T-helper 2 cell treated with Interferon-gamma antibody and Interleukin-4, amounts not matched to agents 100 ng/mL and 5 ng/mL, for 36 hours (primary cell): Measurements from ENCODE around the gene ACOT13. TPM values are rescaled to one million over a fixed set of nuclear protein-coding genes. Genes with fewer than 3 reads are reported as not detected.
"Not testable (repeated sequence)": the region's sequence is repeated elsewhere in the genome, so short reads cannot be mapped to it uniquely, and the experiment has no call there.

Source experiments
- intact Hi-C: fragments of 100-400 bp; cut with micrococcal nuclease; formaldehyde crosslinking; loops from one replicate; pipeline ENCODE4 v1.15.1; 2023
- total RNA-seq: library from RNA; stranded (reverse); gene quantifications from 2 replicates; pipeline ENCODE4 v1.2.3, GENCODE V29; 2022

ACOT13 gene
- total RNA-seq, 1 donor from 2014 or later, result 24.4 TPM

DNA sequence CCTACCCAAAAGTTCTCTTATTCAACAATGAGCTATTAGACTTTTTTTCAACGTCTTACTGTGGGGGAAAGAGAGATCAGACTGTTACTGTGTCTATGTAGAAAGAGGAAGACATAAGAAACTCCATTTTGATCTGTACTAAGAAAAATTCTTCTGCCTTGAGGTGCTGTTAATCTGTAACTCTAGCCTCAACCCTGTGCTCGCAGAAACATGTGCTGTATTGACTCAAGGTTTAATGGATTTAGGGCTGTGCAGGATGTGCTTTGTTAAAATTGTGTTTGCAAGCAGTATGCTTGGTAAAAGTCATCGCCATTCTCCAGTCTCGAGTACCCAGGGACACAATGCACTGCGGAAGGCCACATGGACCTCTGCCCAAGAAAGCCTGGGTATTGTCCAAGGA lies 5.1 kb upstream of the ACOT13 start:
- intact Hi-C loops, result not testable (repeated sequence)

DNA sequence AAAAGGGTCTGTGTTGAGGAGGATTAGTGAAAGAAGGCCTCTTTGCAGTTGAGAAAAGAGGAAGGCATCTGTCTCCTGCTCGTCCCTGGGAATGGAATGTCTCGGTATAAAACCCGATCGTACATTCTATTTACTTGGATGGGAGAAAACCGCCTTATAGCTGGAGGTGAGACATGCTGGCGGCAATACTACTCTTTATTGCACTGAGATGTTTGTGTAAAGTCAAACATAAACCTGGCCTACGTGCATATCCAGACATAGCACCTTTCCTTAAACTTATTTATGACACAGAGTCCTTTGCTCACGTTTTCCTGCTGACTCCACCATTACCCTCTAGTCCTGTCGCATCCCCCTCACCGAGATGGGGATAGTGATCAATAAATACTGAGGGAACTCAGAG lies 4.6 kb upstream of the ACOT13 start:
- intact Hi-C loops, result no loop called here

DNA sequence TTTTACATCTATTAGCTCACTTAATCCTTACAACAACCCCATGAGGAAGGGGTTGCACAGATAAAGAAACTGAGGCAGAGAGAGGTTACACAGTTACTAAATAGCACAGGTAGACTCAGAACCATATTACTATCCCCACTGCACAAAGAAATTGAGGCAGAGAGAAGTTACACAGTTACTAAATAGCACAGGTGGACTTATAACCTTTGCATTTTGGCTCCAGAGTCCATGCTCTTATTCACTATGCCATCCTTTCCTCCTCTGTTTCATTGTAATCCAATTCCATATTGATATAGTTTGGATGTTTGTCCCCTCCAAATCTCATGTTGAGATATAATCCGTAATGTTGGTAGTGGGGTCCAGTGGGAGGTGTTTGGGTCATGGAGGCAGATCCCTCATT lies 3.7 kb upstream of the ACOT13 start:
- intact Hi-C loops, result no loop called here

DNA sequence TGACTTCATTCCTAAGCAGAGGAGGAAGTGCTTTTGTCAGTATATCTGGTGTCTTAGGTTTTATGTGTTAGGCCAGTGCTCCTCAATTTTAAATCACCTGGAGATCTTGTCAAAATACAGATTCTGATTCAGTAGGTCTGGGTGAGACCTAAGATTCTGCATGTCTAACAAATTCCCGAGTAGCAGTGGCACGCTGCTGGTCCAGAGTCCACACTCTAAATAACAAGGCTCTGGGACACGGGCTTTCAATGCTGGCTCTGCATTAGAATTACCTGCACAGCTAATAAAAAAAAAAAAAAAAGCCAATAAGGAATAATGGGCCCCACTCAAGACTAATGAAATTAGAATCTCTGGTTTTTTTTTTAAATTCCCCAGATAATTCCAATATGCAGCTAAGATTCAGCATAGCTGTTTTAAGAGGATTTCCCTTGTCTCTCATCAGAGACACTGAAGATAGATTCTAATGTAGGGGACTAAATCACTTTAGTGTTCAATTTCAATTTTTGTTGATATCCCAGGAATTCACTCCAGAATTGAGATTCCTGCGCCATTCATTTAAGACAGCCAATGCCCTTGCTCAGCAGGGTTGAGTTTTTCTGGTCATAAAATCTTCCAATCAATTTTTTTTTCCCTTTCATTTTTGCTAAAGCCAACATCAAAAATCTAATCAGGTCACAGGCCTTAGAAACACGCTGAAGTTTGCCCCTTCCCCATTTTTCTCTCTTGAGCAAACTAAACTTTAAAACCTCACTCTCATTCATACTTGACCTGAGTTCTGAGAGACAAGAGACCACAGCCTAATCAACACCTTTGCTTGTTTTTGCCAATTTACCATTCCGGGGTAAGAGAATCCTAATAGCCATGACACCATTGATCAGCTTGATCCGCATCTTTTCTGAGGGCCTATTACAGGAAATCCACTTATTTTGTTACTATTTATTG lies 2.6 kb upstream of the ACOT13 start:
- intact Hi-C loops, result no loop called here

DNA sequence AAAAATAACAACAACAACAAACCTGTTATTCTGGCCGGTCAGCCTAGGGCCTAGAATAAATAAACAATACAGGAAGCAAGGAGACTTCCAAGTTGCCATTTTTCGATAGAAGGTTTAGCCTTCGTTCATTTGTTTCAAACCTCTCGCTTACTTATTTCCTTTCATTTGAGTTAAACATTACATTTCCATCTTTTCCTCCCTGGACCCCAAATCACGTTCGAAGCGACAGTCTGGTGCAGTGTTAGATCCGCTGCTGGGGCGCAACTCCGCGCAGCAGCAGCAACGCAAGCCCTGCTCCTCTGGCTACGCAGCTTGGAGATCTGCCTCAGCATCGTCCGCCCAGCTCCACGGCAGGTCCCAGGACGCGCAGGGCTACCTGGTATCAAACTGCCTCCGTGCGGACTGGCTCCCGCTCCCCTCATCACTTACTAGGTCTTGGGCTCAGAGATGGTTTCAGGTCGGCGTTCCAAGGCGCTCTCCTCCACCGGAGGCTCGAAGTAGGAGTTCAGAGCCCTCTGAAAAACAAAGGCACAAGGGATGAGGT lies 708 bp upstream of the ACOT13 start:
- intact Hi-C loops, result loop anchor here (1.0 kb wide), 2 partner anchors 20 to 55 kb away; partner anchors contain the start of gene KIAA0319

DNA sequence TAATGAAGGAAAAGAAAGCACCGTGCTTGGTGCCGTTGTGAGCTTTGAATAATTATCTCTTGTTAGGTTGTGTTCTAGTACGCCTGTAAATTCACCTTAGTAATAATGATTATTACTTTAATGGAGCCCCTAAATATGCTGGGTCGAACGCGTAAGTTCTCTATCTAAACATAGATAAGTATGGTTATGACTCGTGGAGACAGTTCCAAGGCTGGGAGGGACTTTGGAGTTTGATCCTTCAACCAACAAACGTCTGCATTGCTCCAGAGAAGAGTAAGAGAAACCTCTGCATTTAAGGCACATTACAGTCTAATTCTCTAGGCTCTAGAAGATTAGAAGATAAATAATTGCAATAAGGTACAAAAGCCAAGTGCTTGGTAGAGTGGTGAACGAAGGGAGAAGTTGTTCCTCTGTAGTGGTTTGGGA lies 514 bp downstream of the ACOT13 start:
- intact Hi-C loops, result loop anchor here (1.0 kb wide), 1 partner anchor 107 kb away; the partner anchor contains the start of gene GMNN

DNA sequence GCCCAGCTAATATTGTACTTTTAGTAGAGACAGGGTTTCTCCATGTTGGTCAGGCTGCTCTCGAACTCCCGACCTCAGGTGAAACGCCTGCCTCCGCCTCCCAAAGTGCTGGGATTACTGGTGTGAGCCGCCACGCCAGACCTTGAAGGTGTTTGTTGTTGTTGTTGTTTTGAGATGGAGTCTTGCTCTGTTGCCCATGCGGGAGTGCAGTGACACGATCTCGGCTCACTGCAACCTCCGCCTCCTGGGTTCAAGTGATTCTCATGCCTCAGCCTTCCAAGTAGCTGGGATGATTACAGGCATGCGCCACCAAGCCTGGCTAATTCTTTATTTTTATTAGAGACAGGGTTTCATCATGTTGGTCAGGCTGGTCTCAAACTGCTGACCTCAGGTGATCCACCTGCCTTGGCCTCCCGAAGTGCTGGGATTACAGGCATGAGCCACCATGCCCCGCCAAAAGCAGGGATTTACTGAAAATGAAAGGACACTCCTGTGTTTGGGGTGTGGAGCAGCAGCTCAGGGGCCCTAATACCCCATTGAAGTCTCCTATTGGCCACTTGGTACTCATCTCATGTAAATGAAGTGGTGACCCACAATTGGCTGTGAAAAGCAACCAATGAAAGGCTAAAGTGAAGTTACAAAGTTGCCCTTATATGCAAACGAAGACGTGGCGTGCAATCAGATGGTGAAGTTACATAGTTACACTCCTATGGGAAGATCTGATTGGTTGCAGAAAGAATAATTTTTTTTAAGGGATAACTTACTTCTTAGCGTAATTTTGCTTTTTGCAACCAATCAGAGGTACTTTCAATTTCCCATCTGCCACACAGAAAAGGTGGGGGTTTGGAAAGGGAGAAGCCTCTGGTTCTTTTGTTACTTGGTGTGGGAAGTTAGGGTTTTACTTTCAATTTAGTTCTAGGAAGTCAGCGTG lies 1.5 kb downstream of the ACOT13 start:
- intact Hi-C loops, result not testable (repeated sequence)

DNA sequence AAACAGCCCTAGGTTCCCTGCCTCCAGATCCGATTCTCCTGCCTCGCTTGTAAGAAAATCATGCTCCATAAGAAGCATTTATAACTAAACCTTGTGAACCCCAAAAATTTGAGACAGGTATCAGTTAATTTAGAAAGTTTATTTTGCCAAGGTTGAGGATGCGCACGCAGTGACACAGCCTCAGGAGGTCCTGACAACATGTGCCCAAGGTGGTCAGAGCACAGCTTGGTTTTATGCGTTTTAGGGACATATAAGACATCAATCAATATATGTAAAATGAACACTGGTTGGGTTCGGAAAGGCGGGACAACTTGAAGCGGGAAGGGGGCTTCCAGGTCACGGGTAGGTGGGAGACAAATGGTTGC lies 2.1 kb downstream of the ACOT13 start:
- intact Hi-C loops, result no loop called here

DNA sequence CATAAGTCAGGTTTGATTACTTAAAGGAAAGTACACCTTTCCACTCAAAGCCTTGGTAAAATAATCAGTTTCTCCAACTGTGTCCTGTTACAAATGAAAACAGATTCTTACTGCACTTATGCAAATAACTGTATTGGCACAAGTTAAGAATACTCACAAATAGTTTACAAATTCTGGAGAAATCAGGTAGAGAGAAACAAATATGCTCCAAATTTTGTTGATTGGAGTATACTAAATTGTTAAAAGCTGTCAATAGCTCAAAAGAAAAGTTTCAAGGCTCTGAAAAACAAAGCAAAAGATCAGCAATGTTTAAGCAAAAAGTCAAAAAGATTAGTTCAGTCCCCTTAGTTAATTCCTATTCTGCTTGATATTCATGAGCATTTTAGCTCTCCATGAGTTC lies 3.6 kb downstream of the ACOT13 start:
- intact Hi-C loops, result not testable (repeated sequence)

DNA sequence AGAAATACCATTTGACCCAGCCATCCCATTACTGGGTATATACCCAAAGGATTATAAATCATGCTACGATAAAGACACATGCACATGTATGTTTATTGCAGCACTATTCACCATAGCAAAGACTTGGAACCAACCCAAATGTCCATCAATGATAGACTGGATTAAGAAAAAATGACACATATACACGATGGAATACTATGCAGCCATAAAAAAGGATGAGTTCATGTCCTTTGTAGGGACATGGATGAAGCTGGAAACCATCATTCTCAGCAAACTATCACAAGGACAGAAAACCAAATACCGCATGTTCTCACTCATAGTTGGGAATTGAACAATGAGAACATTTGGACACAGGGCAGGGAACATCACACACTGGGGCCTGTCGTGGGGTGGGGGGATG lies 4.2 kb downstream of the ACOT13 start:
- intact Hi-C loops, result not testable (repeated sequence)

DNA sequence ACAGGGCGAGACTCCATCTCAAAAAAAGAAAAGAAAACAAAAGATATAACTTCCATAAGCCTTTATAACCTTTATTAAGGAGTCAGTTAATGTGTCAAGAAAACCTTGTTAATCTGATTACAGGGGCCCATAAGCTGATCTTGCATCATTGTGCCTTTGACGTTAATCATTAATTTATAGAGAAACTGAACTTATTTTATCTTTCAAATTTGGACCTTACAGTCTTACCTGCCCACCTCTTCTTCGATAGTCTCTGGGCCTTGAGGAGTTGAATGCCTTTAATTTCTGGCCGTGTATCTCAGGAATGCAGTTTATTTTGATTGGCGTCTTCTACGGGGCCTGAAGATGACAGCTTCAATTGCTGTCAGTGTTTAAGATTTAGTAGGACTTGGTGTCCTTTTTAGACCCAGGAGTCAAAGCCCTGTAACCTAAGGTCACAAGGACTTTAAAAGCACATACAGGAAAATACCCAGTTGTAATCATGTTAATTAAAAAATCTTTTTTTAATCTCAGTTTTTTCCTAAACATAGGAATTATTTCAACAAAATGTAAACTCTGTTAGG lies 5.8 kb downstream of the ACOT13 start:
- intact Hi-C loops, result no loop called here

DNA sequence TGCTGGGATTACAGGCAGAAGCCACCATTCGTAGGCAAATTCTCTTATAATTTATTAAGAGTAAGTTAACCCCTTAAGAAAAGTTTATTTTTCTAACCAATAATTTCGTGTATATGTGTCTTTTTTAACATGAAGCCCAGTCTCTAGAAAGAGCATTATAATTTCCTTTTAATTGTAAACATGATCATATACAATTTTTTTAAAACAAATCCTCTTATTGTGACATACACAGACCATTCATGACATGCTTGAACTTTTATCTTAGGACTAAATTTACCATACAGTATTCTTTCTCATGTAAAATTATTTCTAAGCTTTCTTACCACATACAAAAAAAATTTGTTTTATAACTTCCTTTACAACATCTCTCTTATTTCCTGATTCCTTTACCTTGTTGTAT lies 6.7 kb downstream of the ACOT13 start:
- intact Hi-C loops, result no loop called here

DNA sequence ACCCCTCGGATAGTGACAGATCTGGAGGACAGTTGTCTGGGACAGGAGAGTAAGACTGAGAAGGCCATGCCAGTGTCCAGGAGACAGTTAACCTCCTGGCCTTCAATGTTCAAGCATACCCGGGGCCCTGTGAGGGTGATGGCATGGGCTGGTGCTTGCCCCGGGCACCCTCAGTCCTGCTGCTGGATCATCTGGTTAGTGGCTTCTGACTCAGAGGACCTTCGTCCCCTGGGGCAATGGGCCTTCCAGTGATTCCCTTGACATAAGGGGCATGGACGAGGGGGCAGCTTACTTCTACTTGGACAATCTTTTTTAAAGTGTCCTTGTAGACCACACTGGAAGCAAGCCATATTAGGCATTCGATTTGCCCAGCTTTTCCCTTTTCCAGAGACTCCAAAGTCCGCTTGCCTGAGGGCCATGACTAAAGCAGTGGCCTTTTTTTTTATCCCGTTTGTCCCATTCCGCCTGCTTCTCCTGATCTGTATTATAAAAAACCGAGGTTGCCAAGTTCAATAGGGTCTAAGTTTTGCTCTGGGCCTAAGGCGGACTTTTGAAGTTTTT lies 12.0 kb downstream of the ACOT13 start:
- intact Hi-C loops, result not testable (repeated sequence)

DNA sequence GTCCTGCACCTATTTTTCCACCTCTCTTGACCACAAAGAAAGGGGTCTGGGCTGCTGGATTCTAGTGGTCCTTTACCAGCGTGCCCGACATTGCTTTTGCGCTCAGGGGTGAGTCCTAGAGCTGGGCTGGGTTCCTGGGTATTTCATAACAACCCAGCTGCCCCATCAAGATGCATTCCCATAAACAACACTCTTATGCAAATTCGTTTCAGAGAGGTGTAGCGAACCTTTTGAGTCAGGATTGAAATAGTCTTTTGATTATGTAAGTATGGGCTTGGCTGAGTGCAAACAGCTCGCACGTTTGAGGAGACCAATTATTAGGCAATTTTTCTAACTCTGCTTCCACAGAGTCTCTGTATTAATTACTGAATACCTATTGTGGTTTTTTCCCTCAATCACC lies 13.7 kb downstream of the ACOT13 start:
- intact Hi-C loops, result no loop called here

DNA sequence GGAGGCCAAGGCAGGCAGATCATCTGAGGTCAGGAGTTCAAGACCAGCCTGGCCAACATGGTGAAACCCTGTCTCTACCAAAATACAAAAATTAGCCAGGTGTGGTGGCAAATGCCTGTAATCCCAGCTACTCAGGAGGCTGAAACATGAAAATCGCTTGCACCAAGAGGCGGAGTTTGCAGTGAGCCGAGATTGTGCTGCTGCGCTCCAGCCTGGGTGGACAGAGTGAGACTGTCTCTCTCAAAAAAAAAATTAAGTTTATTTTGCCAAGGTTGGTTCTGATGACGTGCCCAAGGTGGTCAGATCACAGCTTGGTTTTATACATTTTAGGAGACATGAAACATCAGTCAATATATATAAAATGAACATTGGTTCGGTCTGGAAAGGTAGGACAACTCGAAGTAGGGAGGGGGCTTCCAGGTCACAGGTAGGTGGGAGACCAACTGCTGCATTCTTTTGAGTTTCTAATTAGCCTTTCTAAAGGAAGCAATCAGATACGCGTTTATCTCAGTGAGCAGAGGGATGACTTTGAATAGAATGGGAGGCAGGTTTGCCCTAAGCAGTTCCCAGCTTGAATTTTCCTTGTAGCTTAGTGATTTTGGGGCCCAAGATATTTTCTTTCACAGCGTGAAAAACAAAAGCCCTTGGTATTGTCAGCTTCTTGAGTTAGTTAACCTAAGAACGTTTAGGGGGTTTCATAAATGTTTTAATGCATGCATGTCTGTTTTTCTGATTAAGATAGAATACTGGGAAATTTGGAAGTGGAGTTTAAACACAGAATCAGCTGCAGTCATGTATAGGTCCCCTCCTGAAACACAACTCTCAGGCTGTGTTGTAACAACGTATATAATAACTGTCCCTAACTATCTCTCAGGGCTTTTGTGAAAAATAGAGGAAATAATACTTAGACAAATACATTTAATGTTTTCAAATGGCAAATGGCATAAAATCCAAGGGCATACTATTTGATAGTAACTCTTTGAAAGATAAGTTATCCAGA lies 16.7 kb downstream of the ACOT13 start:
- intact Hi-C loops, result no loop called here

DNA sequence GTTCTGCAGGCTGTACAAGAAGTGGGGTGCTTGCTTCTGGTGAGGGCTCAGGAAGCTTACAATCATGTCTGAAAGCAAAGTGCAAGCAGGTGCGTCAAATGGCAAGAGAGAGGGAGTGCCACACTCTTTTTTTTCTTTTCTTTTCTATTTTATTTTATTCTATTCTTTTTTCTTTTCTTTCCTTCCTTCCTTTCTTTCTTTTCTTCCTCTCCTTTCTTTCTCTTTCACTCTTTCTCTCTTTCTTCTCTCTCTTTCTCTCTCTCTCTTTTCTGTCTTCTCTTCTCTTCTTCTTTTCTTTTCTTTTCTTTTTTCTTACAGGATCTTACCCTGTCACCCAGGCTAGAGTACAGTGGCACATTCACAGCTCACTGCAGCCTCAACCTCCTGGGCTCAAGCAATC lies 19.5 kb downstream of the ACOT13 start:
- intact Hi-C loops, result no loop called here

DNA sequence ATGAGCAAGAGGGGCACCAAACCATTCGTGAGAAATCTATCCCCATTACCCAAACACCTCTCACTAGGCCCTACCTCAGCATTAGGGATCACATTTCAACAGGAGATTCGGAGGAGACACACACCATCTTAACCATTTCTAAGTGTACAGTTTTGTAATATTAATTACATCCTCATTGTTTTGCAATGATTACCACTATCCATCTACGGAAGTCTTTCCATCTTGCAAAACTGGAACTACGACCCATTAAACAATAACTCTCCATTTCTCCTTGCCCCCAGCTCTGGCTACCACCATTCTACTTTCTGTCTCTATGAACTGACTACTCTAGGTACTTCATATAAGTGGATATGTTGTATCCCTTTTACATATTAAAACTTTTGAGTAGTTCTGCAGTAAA lies 20.1 kb downstream of the ACOT13 start:
- intact Hi-C loops, result no loop called here

DNA sequence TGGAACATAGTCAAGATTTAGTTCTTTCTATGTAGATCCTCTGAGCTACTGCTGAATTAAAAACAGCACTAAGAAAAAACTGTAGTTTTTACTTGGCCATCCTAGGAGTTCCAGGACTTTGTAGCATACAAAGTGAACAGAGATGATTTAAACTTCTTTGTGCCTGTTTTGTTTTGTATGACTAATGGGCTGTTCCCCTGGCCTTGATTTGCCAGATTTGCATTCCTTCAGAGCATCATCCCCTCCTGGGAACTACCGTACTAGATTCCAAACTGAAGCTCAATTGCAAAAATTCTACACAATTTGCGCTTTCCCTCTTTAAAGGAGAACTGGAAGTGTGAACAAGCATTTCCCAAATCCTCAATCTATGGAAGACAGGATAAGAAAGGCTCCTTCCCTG lies 23.1 kb downstream of the ACOT13 start:
- intact Hi-C loops, result loop anchor here (5.0 kb wide), 1 partner anchor 258 kb away; no protein-coding TSS in a partner anchor

DNA sequence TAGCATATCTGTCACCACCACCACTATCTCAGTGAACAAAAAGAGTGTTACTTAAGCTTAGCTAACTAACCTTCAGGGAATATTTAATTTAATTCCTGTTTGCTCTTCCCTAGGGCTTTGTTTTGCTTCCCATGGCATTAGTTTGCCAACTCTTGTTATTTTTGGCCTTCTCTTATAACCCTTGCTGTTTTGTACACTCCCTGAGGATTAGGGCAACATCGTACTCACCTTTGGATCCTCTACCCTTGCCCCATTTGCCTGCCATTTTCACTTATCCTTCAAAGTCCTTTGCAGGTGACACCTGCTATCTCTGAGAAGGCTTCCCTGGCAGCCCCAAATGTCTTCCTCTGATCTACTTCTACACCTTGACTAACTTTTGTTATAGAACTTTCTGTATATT lies 23.7 kb downstream of the ACOT13 start:
- intact Hi-C loops, result loop anchor here (5.0 kb wide), 1 partner anchor 258 kb away; no protein-coding TSS in a partner anchor

DNA sequence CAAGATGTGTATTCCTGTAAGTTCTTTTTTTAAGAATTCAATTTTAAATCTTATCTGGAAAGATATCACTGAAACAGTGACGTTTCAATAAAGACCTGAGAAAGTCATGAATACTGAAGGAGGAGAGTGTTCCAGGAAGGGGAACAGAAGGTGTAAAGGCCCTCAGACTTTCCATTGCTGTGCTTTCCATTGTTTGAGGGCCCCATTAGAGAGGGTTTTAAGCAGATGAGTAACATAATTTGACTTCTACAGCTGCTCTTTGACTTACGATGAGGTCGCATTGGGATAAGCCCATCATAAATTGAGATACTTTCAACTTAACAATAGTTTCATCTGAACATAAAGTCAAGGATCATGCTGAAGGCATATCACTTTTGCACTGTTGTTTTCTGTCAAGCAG lies 24.7 kb downstream of the ACOT13 start:
- intact Hi-C loops, result loop anchor here (5.0 kb wide), 1 partner anchor 259 kb away; no protein-coding TSS in a partner anchor
